PC-3 (cell line): ENCODE measurements around the gene GRK2.

ENCODE experiments used
- CTCF ChIP-seq: fragments of 300-600 bp; sonication (generic); conservative IDR thresholded peaks from 2 replicates; pipeline ENCODE4 v1.5.1; 2017; ENCODE audit warnings: antibody characterized with exemption, low read depth, mild to moderate bottlenecking, low read length
- EZH2 ChIP-seq: fragments of 300-600 bp; sonication (generic); IDR thresholded peaks from one replicate; pipeline ENCODE4 v1.6.1; 2017; ENCODE audit warnings: antibody characterized with exemption, mild to moderate bottlenecking, low read length; ENCODE audit not compliant: unreplicated experiment
- EZH2phosphoT487 ChIP-seq: fragments of 300-600 bp; sonication (generic); IDR thresholded peaks from 2 replicates; pipeline ENCODE4 v1.6.1; 2018; ENCODE audit warnings: mild to moderate bottlenecking, antibody characterized with exemption, low read length, borderline replicate concordance

GRCh38 chr11:67309166-67309565, 42.9 kb downstream of the GRK2 start:
- no peak for TF ChIP-seq EZH2
- no peak for TF ChIP-seq CTCF
- TF ChIP-seq EZH2phosphoT487, result no peak
